ENCODE data around the gene NMRAL1. TPM values are rescaled to one million over a fixed set of nuclear protein-coding genes. Genes with fewer than 3 reads are reported as not detected.

Gene NMRAL1
- total and polyA plus RNA-seq, 2 experiments from 2014 or later, result 37.4 to 44.2 TPM

GRCh38 chr16:4471869-4472268 lies 2.6 kb downstream of the NMRAL1 start:
- Histone ChIP-seq H3F3A (ENCODE audit: insufficient read depth) (no peaks in the 10 kb centered on the region), H3K9ac (no peak overlapping the region), H3K4me2 (ENCODE audit: unreplicated experiment) (no peak overlapping the region), H3K4me3 (no peak overlapping the region), H3K4me1 (ENCODE audit: insufficient read depth) (0 out of 2 replicates have a peak, but pooled peaks cover 5% of the 10 kb centered on the region), H3K27me3 (replicated peaks; ENCODE audit: insufficient read depth) (no peaks in the 10 kb centered on the region), H2AFZ (no peak overlapping the region), H4K20me1 (ENCODE audit: insufficient read depth) (no peaks in the 10 kb centered on the region), H3K9me3 (ENCODE audit: low read depth) (no peaks in the 10 kb centered on the region), H3K36me3 (ENCODE audit: low read depth) (no peaks in the 10 kb centered on the region), H3K79me2 (ENCODE audit: insufficient read depth) (peaks cover 5% of the 10 kb centered on the region), H3K27ac (no peak overlapping the region), H3K9me2 (ENCODE audit: insufficient read depth) (no peaks in the 10 kb centered on the region)
- in situ Hi-C loops (cut with MboI), result no loop called here
- no peak for DNase-seq
- TF ChIP-seq EZH2phosphoT487 (IDR thresholded peaks at IDR 0.05; ENCODE audit: insufficient read depth, low read depth) (no peak), EZH2 (IDR thresholded peaks at IDR 0.05; ENCODE audit: insufficient read depth, poor library complexity, severe bottlenecking) (no peak)
- WGBS, 2 experiments (ENCODE audit: low coverage in 1 of 2, low lambda C conversion rate in 2 of 2, missing lambda C conversion rate in 2 of 2), result 84 to 86% methylated on average over 5 of the region's 5 CpGs

- Histone ChIP-seq H3K4me2 (ENCODE audit: unreplicated experiment) (no peak overlapping the region), H2AFZ (no peak overlapping the region), H3K27ac (no peak overlapping the region), H3K4me3 (no peak overlapping the region), H3K4me1 (ENCODE audit: insufficient read depth) (peaks cover 13% of the 10 kb centered on the region), H3K9ac (no peak overlapping the region), H3K36me3 (ENCODE audit: low read depth) (no peaks in the 10 kb centered on the region), H4K20me1 (ENCODE audit: insufficient read depth) (no peaks in the 10 kb centered on the region), H3K9me2 (ENCODE audit: insufficient read depth) (no peaks in the 10 kb centered on the region), H3K27me3 (replicated peaks; ENCODE audit: insufficient read depth) (no peaks in the 10 kb centered on the region), H3K79me2 (ENCODE audit: insufficient read depth) (no peaks in the 10 kb centered on the region), H3K9me3 (ENCODE audit: low read depth) (no peaks in the 10 kb centered on the region), H3F3A (ENCODE audit: insufficient read depth) (peaks cover 11% of the 10 kb centered on the region)
- DNase-seq, result no peak
- 97 to 98% methylated on average over 10 of the region's 10 CpGs for WGBS, 2 experiments (ENCODE audit: low coverage in 1 of 2, low lambda C conversion rate in 2 of 2, missing lambda C conversion rate in 2 of 2)
- TF ChIP-seq EZH2 (IDR thresholded peaks at IDR 0.05; ENCODE audit: insufficient read depth, poor library complexity, severe bottlenecking) (no peak), EZH2phosphoT487 (IDR thresholded peaks at IDR 0.05; ENCODE audit: insufficient read depth, low read depth) (no peak)
- in situ Hi-C loops (cut with MboI), result no loop called here
Observed at GRCh38 chr16:4468972-4469371, 5.5 kb downstream of the NMRAL1 start.

- Histone ChIP-seq H3K27me3 (replicated peaks; ENCODE audit: insufficient read depth) (no peaks in the 10 kb centered on the region), H3K9ac (no peak overlapping the region), H3K36me3 (ENCODE audit: low read depth) (no peaks in the 10 kb centered on the region), H3K4me2 (ENCODE audit: unreplicated experiment) (no peak overlapping the region), H3F3A (ENCODE audit: insufficient read depth) (peaks cover 21% of the 10 kb centered on the region), H3K9me3 (ENCODE audit: low read depth) (no peaks in the 10 kb centered on the region), H3K4me3 (no peak overlapping the region), H3K79me2 (ENCODE audit: insufficient read depth) (no peaks in the 10 kb centered on the region), H3K4me1 (ENCODE audit: insufficient read depth) (peaks cover 17% of the 10 kb centered on the region), H3K27ac (no peak overlapping the region), H2AFZ (no peak overlapping the region), H4K20me1 (ENCODE audit: insufficient read depth) (no peaks in the 10 kb centered on the region), H3K9me2 (ENCODE audit: insufficient read depth) (no peaks in the 10 kb centered on the region)
- DNase-seq, result no peak
- 97 to 99% methylated on average over 16 of the region's 16 CpGs for WGBS, 2 experiments (ENCODE audit: low coverage in 1 of 2, low lambda C conversion rate in 2 of 2, missing lambda C conversion rate in 2 of 2)
- in situ Hi-C loops (cut with MboI), result no loop called here
- TF ChIP-seq EZH2 (IDR thresholded peaks at IDR 0.05; ENCODE audit: insufficient read depth, poor library complexity, severe bottlenecking), result no peak
- TF ChIP-seq EZH2phosphoT487 (IDR thresholded peaks at IDR 0.05; ENCODE audit: insufficient read depth, low read depth), result no peak
Observed at GRCh38 chr16:4467916-4468315, 6.5 kb downstream of the NMRAL1 start.

GRCh38 chr16:4465977-4466779 lies 8.2 kb downstream of the NMRAL1 start:
- no peaks in the 10 kb centered on the region for H3K79me2 ChIP-seq (ENCODE audit: insufficient read depth)
- H3K9me2 ChIP-seq (ENCODE audit: insufficient read depth), result no peaks in the 10 kb centered on the region
- no peaks in the 10 kb centered on the region for H4K20me1 ChIP-seq (ENCODE audit: insufficient read depth)
- 92 to 93% methylated on average over 32 of the region's 32 CpGs for WGBS, 2 experiments (ENCODE audit: low coverage in 1 of 2, low lambda C conversion rate in 2 of 2, missing lambda C conversion rate in 2 of 2)
- DNase-seq, result no peak
- peaks cover 23% of the 10 kb centered on the region for H3F3A ChIP-seq (ENCODE audit: insufficient read depth)
- no peak overlapping the region for H3K4me3 ChIP-seq
- no peak overlapping the region for H2AFZ ChIP-seq
- H3K4me2 ChIP-seq (ENCODE audit: unreplicated experiment), result no peak overlapping the region
- peaks cover 17% of the 10 kb centered on the region for H3K4me1 ChIP-seq (ENCODE audit: insufficient read depth)
- H3K27ac ChIP-seq, result no peak overlapping the region
- no peak overlapping the region for H3K9ac ChIP-seq
- H3K36me3 ChIP-seq (ENCODE audit: low read depth), result no peaks in the 10 kb centered on the region
- H3K9me3 ChIP-seq (ENCODE audit: low read depth), result no peaks in the 10 kb centered on the region
- no peak for TF ChIP-seq EZH2phosphoT487 (IDR thresholded peaks at IDR 0.05; ENCODE audit: insufficient read depth, low read depth)
- no peak for TF ChIP-seq EZH2 (IDR thresholded peaks at IDR 0.05; ENCODE audit: insufficient read depth, poor library complexity, severe bottlenecking)
- in situ Hi-C loops (cut with MboI), result no loop called here
- no peaks in the 10 kb centered on the region for H3K27me3 ChIP-seq (replicated peaks; ENCODE audit: insufficient read depth)
